GM18861 (cell line): Measurements from ENCODE around the gene CDH12.
"Not testable (repeated sequence)": the region's sequence is repeated elsewhere in the genome, so short reads cannot be mapped to it uniquely, and the experiment has no call there.

Experiments used
- ATAC-seq: cut with Tn5 transposase; IDR thresholded peaks from one replicate; pipeline ENCODE4 v1.9.1; 2021; ENCODE audit not compliant: unreplicated experiment

CDH12 gene

GRCh38 chr5:22316294-22316693 lies 536.9 kb downstream of the CDH12 start:
- no peak for ATAC-seq

GRCh38 chr5:22315052-22315451 lies 538.1 kb downstream of the CDH12 start:
- ATAC-seq, result not testable (repeated sequence)

- ATAC-seq, result no peak
Measured at GRCh38 chr5:22314548-22314947, 538.6 kb downstream of the CDH12 start.

- no peak for ATAC-seq
Measured at GRCh38 chr5:22306011-22306410, 547.1 kb downstream of the CDH12 start.

GRCh38 chr5:22295832-22296231 lies 557.3 kb downstream of the CDH12 start:
- ATAC-seq, result no peak

GRCh38 chr5:22293147-22293546 lies 560.0 kb downstream of the CDH12 start:
- no peak for ATAC-seq

GRCh38 chr5:22278164-22278563 lies 575.0 kb downstream of the CDH12 start:
- ATAC-seq, result no peak

GRCh38 chr5:22277006-22277405 lies 576.1 kb downstream of the CDH12 start:
- ATAC-seq, result no peak

GRCh38 chr5:22265855-22266254 lies 587.3 kb downstream of the CDH12 start:
- not testable (repeated sequence) for ATAC-seq

- ATAC-seq, result no peak
Measured at GRCh38 chr5:22258139-22258538, 595.0 kb downstream of the CDH12 start.

GRCh38 chr5:22250528-22250927 lies 602.6 kb downstream of the CDH12 start:
- no peak for ATAC-seq

GRCh38 chr5:22249209-22249729 lies 603.9 kb downstream of the CDH12 start:
- no peak for ATAC-seq

- ATAC-seq, result no peak
Measured at GRCh38 chr5:22245770-22246169, 607.4 kb downstream of the CDH12 start.

- no peak for ATAC-seq
Measured at GRCh38 chr5:22242532-22242931, 610.6 kb downstream of the CDH12 start.

GRCh38 chr5:22238047-22238446 lies 615.1 kb downstream of the CDH12 start:
- no peak for ATAC-seq

- ATAC-seq, result no peak
Measured at GRCh38 chr5:22226423-22226822, 626.7 kb downstream of the CDH12 start.

- no peak for ATAC-seq
Measured at GRCh38 chr5:22223079-22223478, 630.1 kb downstream of the CDH12 start.

GRCh38 chr5:22213703-22214495 lies 639.2 kb downstream of the CDH12 start:
- not testable (repeated sequence) for ATAC-seq

GRCh38 chr5:22212254-22212991 lies 640.7 kb downstream of the CDH12 start:
- not testable (repeated sequence) for ATAC-seq

- not testable (repeated sequence) for ATAC-seq
Measured at GRCh38 chr5:22208463-22208862, 644.7 kb downstream of the CDH12 start.

- ATAC-seq, result not testable (repeated sequence)
Measured at GRCh38 chr5:22188651-22189050, 664.5 kb downstream of the CDH12 start.

- not testable (repeated sequence) for ATAC-seq
Measured at GRCh38 chr5:22187632-22188228, 665.4 kb downstream of the CDH12 start.
